ENCODE measurements around the gene MTCH1. TPM values are rescaled to one million over a fixed set of nuclear protein-coding genes. Genes with fewer than 3 reads are reported as not detected.
A peak's percentile ranks its signal among the peaks of the same experiment; 100 is the strongest.

Gene MTCH1
- total RNA-seq, 1 experiment from 2014 or later, result 84.4 TPM

DNA sequence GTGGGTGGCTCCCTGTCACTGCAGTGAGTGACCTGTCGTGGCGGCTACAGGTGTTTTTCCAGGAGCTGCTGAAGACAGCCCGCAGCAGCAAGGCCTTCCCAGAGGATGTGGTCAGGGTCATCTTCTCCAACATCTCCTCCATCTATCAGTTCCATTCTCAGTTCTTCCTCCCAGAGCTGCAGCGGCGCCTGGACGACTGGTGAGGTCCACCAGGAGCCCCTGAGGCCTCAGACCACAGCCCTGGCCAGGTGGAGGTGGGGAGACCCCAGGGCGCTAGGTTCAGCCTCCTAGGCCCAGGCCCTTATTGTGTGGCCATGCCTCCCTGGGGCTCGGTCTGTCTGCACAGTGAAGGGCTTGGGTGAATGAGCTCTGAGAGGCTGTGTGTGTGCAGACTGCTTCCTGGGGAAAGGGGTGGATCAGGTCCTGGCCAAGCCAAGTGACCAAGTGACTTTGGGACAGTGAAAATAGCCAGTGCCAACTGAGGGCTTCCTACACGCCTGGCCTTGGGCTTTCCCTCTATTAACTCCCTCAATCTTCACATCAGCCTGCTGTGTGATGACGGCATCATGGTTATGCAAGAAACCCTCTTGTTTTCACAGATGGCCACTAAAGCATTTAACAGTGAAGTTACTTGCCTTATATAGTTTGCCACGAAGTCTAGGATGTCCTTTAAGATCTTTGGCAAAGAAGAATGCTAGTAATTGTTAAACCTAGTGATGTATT lies 25.8 kb upstream of the MTCH1 start:
- Histone ChIP-seq H3K9me2 (replicated peaks; ENCODE audit: insufficient read depth, low read length) (no peaks in the 10 kb centered on the region), H3K4me3 (ENCODE audit: low read length) (no peak overlapping the region), H3K79me2 (ENCODE audit: low read length) (no peaks in the 10 kb centered on the region), H3K9me3 (ENCODE audit: low read length) (no peaks in the 10 kb centered on the region), H4K20me1 (ENCODE audit: insufficient read depth, low read depth, low read length) (no peaks in the 10 kb centered on the region), H3K36me3 (ENCODE audit: insufficient read depth, low read length) (no peaks in the 10 kb centered on the region), H2AFZ (ENCODE audit: low read length) (no peak overlapping the region), H3K27ac (ENCODE audit: low read length) (no peak overlapping the region), H3K9ac (ENCODE audit: low read length) (no peak overlapping the region), H3K4me1 (ENCODE audit: low read length) (peaks cover 16% of the 10 kb centered on the region), H3K27me3 (ENCODE audit: low read length) (no peaks in the 10 kb centered on the region), H3K4me2 (ENCODE audit: low read depth, low read length, poor library complexity, severe bottlenecking) (no peak overlapping the region)
- DNase-seq, result no peak

DNA sequence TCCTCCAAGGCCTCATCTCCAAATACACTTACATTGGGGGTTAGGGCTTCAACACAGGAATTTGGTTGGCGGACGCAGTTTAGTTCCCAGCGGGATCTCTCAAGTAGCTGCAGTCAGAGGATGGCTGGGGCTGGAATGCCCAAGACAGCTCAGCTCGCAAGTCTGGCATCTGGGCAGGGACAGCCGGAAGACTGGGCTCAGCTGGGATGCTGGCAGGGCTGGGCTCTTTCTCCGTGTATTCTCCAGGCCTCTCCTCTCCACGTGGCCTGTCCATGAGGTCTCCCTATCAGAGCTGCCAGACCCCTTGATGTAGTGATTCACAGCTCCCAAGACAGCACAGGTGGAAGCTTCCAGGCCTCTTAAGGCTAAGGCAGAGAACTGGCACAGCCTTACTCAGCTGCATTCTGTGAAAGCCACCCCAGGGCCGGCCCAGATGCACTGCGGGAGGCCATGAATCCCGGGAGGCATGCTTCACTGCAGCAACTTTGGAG lies 24.5 kb upstream of the MTCH1 start:
- Histone ChIP-seq H3K9ac (ENCODE audit: low read length) (no peak overlapping the region), H3K9me3 (ENCODE audit: low read length) (no peaks in the 10 kb centered on the region), H3K27me3 (ENCODE audit: low read length) (no peaks in the 10 kb centered on the region), H3K27ac (ENCODE audit: low read length) (no peak overlapping the region), H3K4me3 (ENCODE audit: low read length) (no peak overlapping the region), H3K36me3 (ENCODE audit: insufficient read depth, low read length) (no peaks in the 10 kb centered on the region), H3K4me2 (ENCODE audit: low read depth, low read length, poor library complexity, severe bottlenecking) (no peak overlapping the region), H2AFZ (ENCODE audit: low read length) (no peak overlapping the region), H3K4me1 (ENCODE audit: low read length) (peaks cover 30% of the 10 kb centered on the region), H3K79me2 (ENCODE audit: low read length) (0 out of 2 replicates have a peak, but pooled peaks cover 6% of the 10 kb centered on the region), H4K20me1 (ENCODE audit: insufficient read depth, low read depth, low read length) (no peaks in the 10 kb centered on the region), H3K9me2 (replicated peaks; ENCODE audit: insufficient read depth, low read length) (no peaks in the 10 kb centered on the region)
- no peak for DNase-seq

DNA sequence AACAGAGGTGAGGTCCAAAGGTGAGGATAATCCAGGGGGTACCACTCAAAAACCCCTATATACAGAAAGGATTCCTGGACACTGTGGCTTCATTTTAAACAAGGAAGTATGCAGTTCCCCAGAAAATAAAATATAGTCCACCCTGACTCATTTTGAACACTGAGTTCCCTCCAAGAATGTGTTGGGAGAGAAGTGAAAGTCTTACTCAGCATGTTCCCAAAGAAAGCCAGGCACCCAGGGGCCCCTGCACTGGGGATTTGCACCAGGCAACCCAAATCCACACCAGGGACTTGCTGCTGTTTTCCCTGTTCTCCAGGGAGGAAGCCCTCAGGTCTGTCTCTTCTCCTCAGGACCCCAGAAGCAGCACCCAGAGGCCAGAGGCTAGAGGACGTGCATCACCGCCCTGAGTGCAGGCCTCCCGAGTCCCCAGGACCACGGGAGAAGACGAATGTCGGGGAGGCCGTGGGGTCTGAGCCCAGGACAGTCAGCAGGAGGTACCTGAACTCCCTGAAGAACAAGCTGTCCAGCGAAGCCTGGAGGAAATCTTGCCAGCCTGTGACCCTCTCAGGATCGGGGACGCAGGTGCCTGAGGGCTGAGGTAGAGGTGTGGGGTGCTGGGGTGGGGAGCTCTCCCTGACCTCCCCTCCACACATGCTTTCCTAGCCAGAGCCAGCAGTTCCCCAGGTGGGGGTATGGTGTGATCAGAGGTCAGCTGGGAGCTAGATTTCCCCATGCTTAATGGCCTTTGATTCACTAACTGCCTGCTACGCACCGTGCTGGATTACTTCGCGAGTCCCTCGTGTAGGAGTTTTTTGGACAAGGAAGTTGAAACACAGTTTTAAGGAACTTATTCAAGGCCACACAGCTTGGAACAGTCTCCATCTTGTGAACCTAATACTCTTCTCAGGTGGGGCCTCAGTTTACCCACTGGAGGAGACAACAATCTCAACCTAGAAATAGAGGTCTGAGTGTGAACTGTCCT lies 22.8 kb upstream of the MTCH1 start:
- no peak overlapping the region for H3K4me2 ChIP-seq (ENCODE audit: low read depth, low read length, poor library complexity, severe bottlenecking)
- no peaks in the 10 kb centered on the region for H3K36me3 ChIP-seq (ENCODE audit: insufficient read depth, low read length)
- no peak overlapping the region for H3K4me3 ChIP-seq (ENCODE audit: low read length)
- H3K4me1 ChIP-seq (ENCODE audit: low read length), result peaks cover 45% of the 10 kb centered on the region
- H3K79me2 ChIP-seq (ENCODE audit: low read length), result 0 out of 2 replicates have a peak, but pooled peaks cover 6% of the 10 kb centered on the region
- no peak overlapping the region for H2AFZ ChIP-seq (ENCODE audit: low read length)
- no peaks in the 10 kb centered on the region for H3K27me3 ChIP-seq (ENCODE audit: low read length)
- no peak for DNase-seq
- H3K9ac ChIP-seq (ENCODE audit: low read length), result no peak overlapping the region
- peak overlapping the region; percentile 79 for H3K27ac ChIP-seq (ENCODE audit: low read length)
- H3K9me3 ChIP-seq (ENCODE audit: low read length), result no peaks in the 10 kb centered on the region
- no peaks in the 10 kb centered on the region for H3K9me2 ChIP-seq (replicated peaks; ENCODE audit: insufficient read depth, low read length)
- H4K20me1 ChIP-seq (ENCODE audit: insufficient read depth, low read depth, low read length), result no peaks in the 10 kb centered on the region

- Histone ChIP-seq H2AFZ (ENCODE audit: low read length) (no peak overlapping the region), H3K9me3 (ENCODE audit: low read length) (no peaks in the 10 kb centered on the region), H3K36me3 (ENCODE audit: insufficient read depth, low read length) (no peaks in the 10 kb centered on the region), H3K27ac (ENCODE audit: low read length) (peak overlapping the region; percentile 79), H3K4me1 (ENCODE audit: low read length) (peaks cover 47% of the 10 kb centered on the region), H3K9ac (ENCODE audit: low read length) (peak overlapping the region; percentile 70), H3K9me2 (replicated peaks; ENCODE audit: insufficient read depth, low read length) (no peaks in the 10 kb centered on the region), H3K79me2 (ENCODE audit: low read length) (0 out of 2 replicates have a peak, but pooled peaks cover 6% of the 10 kb centered on the region), H3K27me3 (ENCODE audit: low read length) (no peaks in the 10 kb centered on the region), H3K4me2 (ENCODE audit: low read depth, low read length, poor library complexity, severe bottlenecking) (peak overlapping the region; percentile 83), H4K20me1 (ENCODE audit: insufficient read depth, low read depth, low read length) (no peaks in the 10 kb centered on the region), H3K4me3 (ENCODE audit: low read length) (peak overlapping the region; percentile 74)
- peak; percentile 80 for DNase-seq
Observed at GRCh38 chr6:37007340-37008043, 21.5 kb upstream of the MTCH1 start.

- Histone ChIP-seq H3K36me3 (ENCODE audit: insufficient read depth, low read length) (no peaks in the 10 kb centered on the region), H3K9ac (ENCODE audit: low read length) (peak overlapping the region; percentile 70), H3K79me2 (ENCODE audit: low read length) (0 out of 2 replicates have a peak, but pooled peaks cover 6% of the 10 kb centered on the region), H3K27me3 (ENCODE audit: low read length) (no peaks in the 10 kb centered on the region), H3K27ac (ENCODE audit: low read length) (peak overlapping the region; percentile 79), H3K9me2 (replicated peaks; ENCODE audit: insufficient read depth, low read length) (no peaks in the 10 kb centered on the region), H4K20me1 (ENCODE audit: insufficient read depth, low read depth, low read length) (no peaks in the 10 kb centered on the region), H3K9me3 (ENCODE audit: low read length) (no peaks in the 10 kb centered on the region), H3K4me1 (ENCODE audit: low read length) (peaks cover 47% of the 10 kb centered on the region), H2AFZ (ENCODE audit: low read length) (no peak overlapping the region), H3K4me2 (ENCODE audit: low read depth, low read length, poor library complexity, severe bottlenecking) (peak overlapping the region; percentile 83), H3K4me3 (ENCODE audit: low read length) (peak overlapping the region; percentile 74)
- DNase-seq, result no peak
Observed at GRCh38 chr6:37006793-37007339, 20.9 kb upstream of the MTCH1 start.

DNA sequence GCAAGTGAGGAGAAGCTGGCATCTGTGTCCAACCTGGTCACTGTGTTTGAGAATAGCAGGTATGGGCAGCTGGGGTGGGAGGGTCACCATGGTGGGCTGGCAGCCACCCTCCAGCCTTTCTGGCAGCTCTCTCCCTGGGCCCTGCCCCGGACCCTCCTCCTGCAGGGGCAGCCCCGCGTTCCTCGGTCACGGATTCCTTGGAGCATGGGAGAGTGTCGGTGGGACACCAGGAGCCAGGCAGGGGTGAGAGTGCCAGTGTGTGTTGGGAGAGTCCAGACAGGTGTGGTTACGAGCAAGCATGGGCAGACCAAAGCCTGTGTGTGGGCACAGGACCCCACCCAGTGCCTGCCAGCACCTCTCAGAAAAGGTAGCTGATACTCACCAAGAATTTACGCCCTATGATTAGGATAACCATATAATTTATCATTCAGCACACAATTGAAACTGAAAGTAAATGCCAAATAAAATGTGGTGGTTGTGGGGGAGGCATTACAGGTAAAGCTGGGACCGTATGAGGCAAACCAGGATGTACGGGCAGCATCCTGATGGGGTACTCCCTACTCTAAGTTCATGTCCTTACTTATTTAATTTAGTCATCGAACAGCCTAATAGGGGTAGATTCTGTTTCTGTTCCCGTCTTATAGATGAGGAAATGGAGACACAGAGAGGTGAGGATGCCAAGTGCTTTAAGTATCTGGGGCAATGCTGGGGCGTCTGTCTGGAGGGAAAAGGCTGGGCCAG lies 20.0 kb upstream of the MTCH1 start:
- Histone ChIP-seq H4K20me1 (ENCODE audit: insufficient read depth, low read depth, low read length) (no peaks in the 10 kb centered on the region), H3K4me3 (ENCODE audit: low read length) (peak overlapping the region; percentile 74), H3K9ac (ENCODE audit: low read length) (peak overlapping the region; percentile 70), H3K4me2 (ENCODE audit: low read depth, low read length, poor library complexity, severe bottlenecking) (peak overlapping the region; percentile 83), H3K9me2 (replicated peaks; ENCODE audit: insufficient read depth, low read length) (no peaks in the 10 kb centered on the region), H3K9me3 (ENCODE audit: low read length) (no peaks in the 10 kb centered on the region), H3K36me3 (ENCODE audit: insufficient read depth, low read length) (no peaks in the 10 kb centered on the region), H3K4me1 (ENCODE audit: low read length) (peaks cover 47% of the 10 kb centered on the region), H3K79me2 (ENCODE audit: low read length) (0 out of 2 replicates have a peak, but pooled peaks cover 6% of the 10 kb centered on the region), H3K27ac (ENCODE audit: low read length) (peak overlapping the region; percentile 79), H3K27me3 (ENCODE audit: low read length) (no peaks in the 10 kb centered on the region), H2AFZ (ENCODE audit: low read length) (peak overlapping the region; percentile 13; the same call in 1 of the 2 replicates)
- no peak for DNase-seq

- Histone ChIP-seq H3K4me1 (ENCODE audit: low read length) (peaks cover 47% of the 10 kb centered on the region), H3K9ac (ENCODE audit: low read length) (peak within 1 kb of the TSS; percentile 70), H3K79me2 (ENCODE audit: low read length) (0 out of 2 replicates have a peak, but pooled peaks cover 6% of the 10 kb centered on the region), H3K4me2 (ENCODE audit: low read depth, low read length, poor library complexity, severe bottlenecking) (peak within 1 kb of the TSS; percentile 83), H2AFZ (ENCODE audit: low read length) (peak within 1 kb of the TSS; percentile 13; the same call in 1 of the 2 replicates), H3K9me3 (ENCODE audit: low read length) (no peaks in the 10 kb centered on the region), H3K27ac (ENCODE audit: low read length) (peak within 1 kb of the TSS; percentile 79), H3K4me3 (ENCODE audit: low read length) (peak within 1 kb of the TSS; percentile 74), H4K20me1 (ENCODE audit: insufficient read depth, low read depth, low read length) (no peaks in the 10 kb centered on the region), H3K9me2 (replicated peaks; ENCODE audit: insufficient read depth, low read length) (no peaks in the 10 kb centered on the region), H3K36me3 (ENCODE audit: insufficient read depth, low read length) (no peaks in the 10 kb centered on the region), H3K27me3 (ENCODE audit: low read length) (no peaks in the 10 kb centered on the region)
- peak; percentile 91 for DNase-seq
Observed at GRCh38 chr6:37005061-37005810, 19.2 kb upstream of the MTCH1 start, which contains the start of gene FGD2. Gene FGD2, plus strand, starts transcription at chr6:37005655. Its CDS starts 163 bp downstream, at chr6:37005818.

Data from Karpas-422 (cell line).